NT2/D1 (cell line): ENCODE results near the gene GIT2.

Experiments
- DNase-seq: peaks from one replicate; pipeline ENCODE4 v3.0.0-alpha.2; 2011; ENCODE audit warnings: low read depth, low spot score
- H3K27me3 ChIP-seq: 2 replicates; pipeline ENCODE4 v1.6.0; 2011; ENCODE audit warnings: mild to moderate bottlenecking; ENCODE audit not compliant: insufficient read length, insufficient read depth
- H3K36me3 ChIP-seq: 2 replicates; pipeline ENCODE4 v1.6.1; 2011; ENCODE audit warnings: mild to moderate bottlenecking, low read length, mixed read lengths; ENCODE audit not compliant: insufficient read depth, insufficient read length
- H3K4me1 ChIP-seq: 2 replicates; pipeline ENCODE4 v1.5.1; 2011; ENCODE audit not compliant: insufficient read depth, insufficient read length
- H3K4me3 ChIP-seq: 2 replicates; pipeline ENCODE4 v1.5.1; 2011; ENCODE audit warnings: low read depth; ENCODE audit not compliant: insufficient read length
- H3K9ac ChIP-seq: 2 replicates; pipeline ENCODE4 v1.6.0; 2011; ENCODE audit warnings: low read depth; ENCODE audit not compliant: insufficient read length
- H3K9me3 ChIP-seq: 2 replicates; pipeline ENCODE4 v1.5.1; 2011; ENCODE audit warnings: mild to moderate bottlenecking, low read length; ENCODE audit not compliant: insufficient read depth
- SUZ12 ChIP-seq: IDR thresholded peaks from 2 replicates; pipeline ENCODE4 v1.6.1; 2011; ENCODE audit not compliant: insufficient read length, insufficient read depth; ENCODE audit errors: extremely low read depth
- YY1 ChIP-seq: IDR thresholded peaks from 2 replicates; pipeline ENCODE4 v1.6.1; 2011; ENCODE audit not compliant: insufficient read length, insufficient read depth
- ZNF274 ChIP-seq: IDR thresholded peaks from 2 replicates; pipeline ENCODE4 v1.6.1; 2011; ENCODE audit warnings: mild to moderate bottlenecking, low read depth, low read length

Gene GIT2

GRCh38 chr12:109968801-109969200, 27.4 kb downstream of the GIT2 start:
- TF ChIP-seq YY1, result no peak
- no peak for TF ChIP-seq SUZ12
- no peak for TF ChIP-seq ZNF274
- peaks cover 51% of the 10 kb centered on the region for H3K36me3 ChIP-seq

GRCh38 chr12:109968032-109968420, 28.1 kb downstream of the GIT2 start:
- Histone ChIP-seq H3K4me1 (no peaks in the 10 kb centered on the region), H3K4me3 (no peak overlapping the region), H3K27me3 (no peaks in the 10 kb centered on the region), H3K36me3 (peaks cover 56% of the 10 kb centered on the region), H3K9me3 (no peaks in the 10 kb centered on the region), H3K9ac (no peak overlapping the region)
- no peak for TF ChIP-seq ZNF274
- TF ChIP-seq YY1, result no peak
- no peak for TF ChIP-seq SUZ12
- no peak for DNase-seq

More at GRCh38 chr12:109968801-109969200, 27.4 kb downstream of the GIT2 start:
- Histone ChIP-seq H3K27me3 (no peaks in the 10 kb centered on the region), H3K9ac (no peak overlapping the region), H3K4me3 (no peak overlapping the region), H3K4me1 (no peaks in the 10 kb centered on the region), H3K9me3 (no peaks in the 10 kb centered on the region)
- DNase-seq, result no peak

GRCh38 chr12:109967383-109968031, 28.7 kb downstream of the GIT2 start:
- Histone ChIP-seq H3K4me1 (no peaks in the 10 kb centered on the region), H3K4me3 (no peak overlapping the region), H3K36me3 (peaks cover 54% of the 10 kb centered on the region), H3K9me3 (no peaks in the 10 kb centered on the region), H3K9ac (no peak overlapping the region), H3K27me3 (no peaks in the 10 kb centered on the region)
- no peak for DNase-seq
- no peak for TF ChIP-seq SUZ12
- no peak for TF ChIP-seq ZNF274
- TF ChIP-seq YY1, result no peak

GRCh38 chr12:109966546-109966945, 29.6 kb downstream of the GIT2 start:
- H3K9ac ChIP-seq, result no peak overlapping the region
- no peak overlapping the region for H3K4me3 ChIP-seq
- H3K4me1 ChIP-seq, result peaks cover 2% of the 10 kb centered on the region
- peaks cover 58% of the 10 kb centered on the region for H3K36me3 ChIP-seq
- TF ChIP-seq YY1 (no peak), ZNF274 (no peak), SUZ12 (no peak)
- H3K27me3 ChIP-seq, result no peaks in the 10 kb centered on the region
- no peak for DNase-seq
- H3K9me3 ChIP-seq, result no peaks in the 10 kb centered on the region

DNA sequence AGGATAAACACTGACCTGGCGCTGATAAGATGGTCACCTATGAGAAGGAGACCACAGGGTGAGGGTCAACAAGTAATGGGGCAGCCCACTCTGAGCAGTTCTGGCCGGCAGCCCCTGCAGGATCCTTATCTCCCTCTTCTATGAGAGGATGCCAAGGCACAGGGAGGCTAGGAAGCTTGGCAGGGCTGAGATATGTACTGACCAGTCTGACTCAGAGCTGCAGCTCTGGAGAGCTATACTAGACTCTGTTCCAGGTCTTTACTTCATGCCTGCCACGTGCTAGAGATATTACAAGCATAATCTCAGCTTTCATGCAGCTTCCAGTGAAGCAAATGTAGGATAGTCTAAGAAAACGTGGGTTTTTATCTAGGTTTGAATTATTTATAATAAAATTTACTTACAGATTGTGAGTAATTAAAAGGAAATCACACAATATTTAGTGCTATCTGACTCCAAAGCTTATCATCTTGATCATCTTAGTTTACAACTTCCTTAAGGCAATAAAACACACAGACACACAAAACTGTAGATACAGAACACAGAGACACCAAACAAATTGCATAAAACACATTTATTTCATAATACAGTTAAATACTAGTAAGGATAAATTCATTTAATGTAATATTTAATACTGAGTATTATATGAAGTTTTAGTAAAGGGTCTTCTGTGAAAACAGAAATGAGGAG, 32.3 kb downstream of the GIT2 start:
- H3K4me1 ChIP-seq, result peaks cover 2% of the 10 kb centered on the region
- H3K9ac ChIP-seq, result no peak overlapping the region
- TF ChIP-seq ZNF274 (no peak), YY1 (no peak)
- peaks cover 52% of the 10 kb centered on the region for H3K36me3 ChIP-seq
- DNase-seq, result no peak
- H3K9me3 ChIP-seq, result no peaks in the 10 kb centered on the region
- H3K27me3 ChIP-seq, result no peaks in the 10 kb centered on the region
- no peak overlapping the region for H3K4me3 ChIP-seq

DNA sequence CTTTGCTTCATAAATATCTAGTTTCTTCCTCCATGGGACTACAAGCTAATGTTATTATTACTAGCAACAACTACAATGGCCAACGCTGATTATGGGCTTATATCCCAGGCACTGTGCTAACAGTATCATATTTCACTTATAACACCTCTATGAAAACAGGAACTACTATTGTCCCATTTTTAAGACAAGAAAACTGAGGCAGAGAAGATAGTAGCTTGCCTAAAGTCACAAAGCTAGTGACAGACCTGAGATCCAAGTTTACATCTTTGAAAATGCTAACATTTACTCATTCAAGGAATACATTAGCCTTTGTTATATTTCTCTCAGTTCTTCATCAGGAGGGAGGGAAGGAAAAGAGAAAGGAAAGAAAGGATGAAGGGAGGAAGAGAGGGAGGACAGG, 32.8 kb downstream of the GIT2 start:
- no peaks in the 10 kb centered on the region for H3K9me3 ChIP-seq
- H3K36me3 ChIP-seq, result peaks cover 54% of the 10 kb centered on the region
- peaks cover 2% of the 10 kb centered on the region for H3K4me1 ChIP-seq
- no peak overlapping the region for H3K4me3 ChIP-seq
- no peak for TF ChIP-seq YY1
- TF ChIP-seq SUZ12, result no peak
- TF ChIP-seq ZNF274, result no peak
- no peak overlapping the region for H3K9ac ChIP-seq
- DNase-seq, result no peak
- no peaks in the 10 kb centered on the region for H3K27me3 ChIP-seq

DNA sequence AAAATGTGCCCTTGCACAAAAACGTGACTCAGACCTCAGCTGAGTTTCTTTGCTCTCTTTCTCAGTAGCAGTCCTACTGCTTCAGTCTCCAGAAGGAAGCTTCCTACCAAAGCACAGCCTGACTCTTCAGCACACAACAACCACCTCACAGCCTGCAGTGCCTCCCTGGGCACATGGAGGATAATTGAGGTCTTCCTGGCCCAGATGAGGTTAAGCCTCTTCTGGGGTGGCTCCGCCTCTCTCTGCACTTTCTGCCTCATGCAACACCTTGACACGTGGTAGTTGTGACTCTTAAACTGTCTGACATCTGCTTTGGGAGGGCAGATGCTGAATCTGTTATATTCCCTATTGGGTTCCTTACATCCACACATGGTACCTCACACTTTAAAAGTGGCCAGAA, 33.8 kb downstream of the GIT2 start:
- TF ChIP-seq YY1, result no peak
- no peak for TF ChIP-seq SUZ12
- no peak for TF ChIP-seq ZNF274
- no peak overlapping the region for H3K4me3 ChIP-seq
- H3K27me3 ChIP-seq, result no peaks in the 10 kb centered on the region
- H3K36me3 ChIP-seq, result peaks cover 50% of the 10 kb centered on the region
- no peak for DNase-seq
- no peak overlapping the region for H3K9ac ChIP-seq
- peaks cover 2% of the 10 kb centered on the region for H3K4me1 ChIP-seq
- no peaks in the 10 kb centered on the region for H3K9me3 ChIP-seq
